Gastroesophageal sphincter (tissue), 4 donors: ENCODE measurements around the gene CD4. TPM values are rescaled to one million over a fixed set of nuclear protein-coding genes. Genes with fewer than 3 reads are reported as not detected.
A peak's percentile ranks its signal among the peaks of the same experiment; 100 is the strongest.

Source experiments
- ATAC-seq: fragments of 150-250 bp; one replicate; pipeline ENCODE4 v1.9.1; 2016; ENCODE audit warnings: mild to moderate bottlenecking, moderate library complexity
- H3K27ac ChIP-seq, 4 donors: fragments of 200-600 bp; sonication (generic) in 3 of 4; 1 replicate in 3 of 4; 2 replicates in 1 of 4; pipeline ENCODE4 v1.5.1; 2016 to 2019
- H3K27me3 ChIP-seq: fragments of 200-600 bp; sonication (generic); one replicate; pipeline ENCODE4 v1.5.1; 2019
- H3K36me3 ChIP-seq, 2 donors: fragments of 200-600 bp; sonication (generic); one replicate each; pipeline ENCODE4 v1.5.1; 2019; ENCODE audit warnings: control low read depth in 1 of 2
- H3K4me1 ChIP-seq, 3 donors: fragments of 200-600 bp; sonication (generic); 1 replicate in 2 of 3; 2 replicates in 1 of 3; pipeline ENCODE4 v1.5.1; 2016 to 2019; ENCODE audit warnings: control low read depth in 2 of 3
- H3K4me3 ChIP-seq, 2 donors: fragments of 200-600 bp; sonication (generic); one replicate each; pipeline ENCODE4 v1.5.1; 2019; ENCODE audit warnings: mild to moderate bottlenecking in 1 of 2, moderate library complexity in 1 of 2
- H3K9me3 ChIP-seq, 3 donors: fragments of 200-600 bp; sonication (generic); one replicate each; pipeline ENCODE4 v1.5.1; 2017 to 2019; ENCODE audit warnings: control low read depth in 2 of 3
- EP300 ChIP-seq: sonication (generic); formaldehyde crosslinking; IDR thresholded peaks from one replicate; pipeline ENCODE4 v1.6.1; 2017; ENCODE audit warnings: antibody characterized with exemption, mild to moderate bottlenecking
- POLR2A ChIP-seq, 2 donors: fragments of 450-650 bp; IDR thresholded peaks; one replicate each; pipeline ENCODE4 v1.6.1; 2017; ENCODE audit warnings: antibody characterized with exemption in 2 of 2, mild to moderate bottlenecking in 2 of 2, moderate library complexity in 1 of 2
- POLR2AphosphoS5 ChIP-seq: sonication (generic); formaldehyde crosslinking; IDR thresholded peaks from one replicate; pipeline ENCODE4 v1.6.1; 2017; ENCODE audit warnings: antibody characterized with exemption
- WGBS, 2 donors: methylation state at CpG; one replicate each; pipeline ENCODE4 v1.1.5; 2018; ENCODE audit warnings: low coverage in 1 of 2; 5-methylcytosine and 5-hydroxymethylcytosine counted together
- total RNA-seq, 4 donors: library from RNA; depleted of rRNA; stranded (reverse); fragments of >200 nt; gene quantifications; one replicate each; pipeline ENCODE4 v1.1.0, GENCODE V29; 2016
- TF ChIP-seq, protein P1 (sequence below), 4 experiments: fragments of 200-600 bp in 2 of 4; fragments of 450-650 bp in 2 of 4; sonication (generic) in 1 of 4; IDR thresholded peaks; one replicate each; pipeline ENCODE4 v1.5.1; 2017 to 2019; ENCODE audit warnings: antibody characterized with exemption in 4 of 4, mild to moderate bottlenecking in 2 of 4, moderate library complexity in 2 of 4

Gene CD4
- total RNA-seq, 4 donors from 2014 or later: 2.6 to 15.2 (median 9.1) TPM

DNA sequence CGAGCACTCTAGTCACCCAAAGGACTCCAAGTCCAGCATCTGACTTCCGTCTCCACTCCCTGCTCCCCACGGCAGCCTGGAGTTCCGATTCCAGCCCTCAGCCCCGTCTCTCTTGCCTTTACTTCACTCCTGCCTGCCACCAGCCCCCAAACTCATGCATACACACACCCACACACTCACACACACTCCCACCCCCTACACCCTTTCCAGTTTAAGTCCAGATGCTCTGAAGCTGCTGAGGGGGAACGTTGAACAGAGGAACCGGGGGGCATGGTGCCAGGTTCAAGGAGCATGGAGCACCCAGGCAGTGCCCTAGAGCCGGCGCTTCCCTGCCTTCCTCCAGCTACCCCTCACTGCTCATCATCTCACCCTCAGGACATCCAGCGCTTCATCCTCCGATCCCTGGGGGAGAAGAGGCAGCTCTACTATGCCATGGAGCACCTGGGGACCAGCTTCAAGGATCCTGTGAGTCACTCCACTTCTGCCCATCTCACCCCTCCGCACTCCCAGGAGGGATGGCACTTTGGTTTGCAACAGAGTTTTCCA lies 42.2 kb downstream of the CD4 start:
- H3K27me3 ChIP-seq: no peaks in the 10 kb centered on the region
- no peaks in the 10 kb centered on the region for H3K9me3 ChIP-seq
- no peak overlapping the region for H3K27ac ChIP-seq
- H3K4me3 ChIP-seq: no peak overlapping the region
- H3K4me1 ChIP-seq: peaks cover 0 to 36% (median 22%) of the 10 kb centered on the region in 3 donors
- WGBS, 2 donors: 74 to 76% methylated on average over 5 of the region's 12 CpGs
- no peak for ATAC-seq
- TF ChIP-seq POLR2A (IDR thresholded peaks at IDR 0.05): no peak
- no peak for TF ChIP-seq POLR2AphosphoS5
- TF ChIP-seq, protein P1, sequence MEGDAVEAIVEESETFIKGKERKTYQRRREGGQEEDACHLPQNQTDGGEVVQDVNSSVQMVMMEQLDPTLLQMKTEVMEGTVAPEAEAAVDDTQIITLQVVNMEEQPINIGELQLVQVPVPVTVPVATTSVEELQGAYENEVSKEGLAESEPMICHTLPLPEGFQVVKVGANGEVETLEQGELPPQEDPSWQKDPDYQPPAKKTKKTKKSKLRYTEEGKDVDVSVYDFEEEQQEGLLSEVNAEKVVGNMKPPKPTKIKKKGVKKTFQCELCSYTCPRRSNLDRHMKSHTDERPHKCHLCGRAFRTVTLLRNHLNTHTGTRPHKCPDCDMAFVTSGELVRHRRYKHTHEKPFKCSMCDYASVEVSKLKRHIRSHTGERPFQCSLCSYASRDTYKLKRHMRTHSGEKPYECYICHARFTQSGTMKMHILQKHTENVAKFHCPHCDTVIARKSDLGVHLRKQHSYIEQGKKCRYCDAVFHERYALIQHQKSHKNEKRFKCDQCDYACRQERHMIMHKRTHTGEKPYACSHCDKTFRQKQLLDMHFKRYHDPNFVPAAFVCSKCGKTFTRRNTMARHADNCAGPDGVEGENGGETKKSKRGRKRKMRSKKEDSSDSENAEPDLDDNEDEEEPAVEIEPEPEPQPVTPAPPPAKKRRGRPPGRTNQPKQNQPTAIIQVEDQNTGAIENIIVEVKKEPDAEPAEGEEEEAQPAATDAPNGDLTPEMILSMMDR (IDR thresholded peaks at IDR 0.05): no peak
- no peak for TF ChIP-seq EP300
- H3K36me3 ChIP-seq: peaks cover 0 to 58% of the 10 kb centered on the region in 2 donors

- TF ChIP-seq, protein P1 (IDR thresholded peaks at IDR 0.05): no peak
- no peak for ATAC-seq
- 86 to 88% methylated on average over 2 to 4 of the region's 4 CpGs for WGBS, 2 donors
Observed at GRCh38 chr12:6832125-6832524, 42.8 kb downstream of the CD4 start.

DNA sequence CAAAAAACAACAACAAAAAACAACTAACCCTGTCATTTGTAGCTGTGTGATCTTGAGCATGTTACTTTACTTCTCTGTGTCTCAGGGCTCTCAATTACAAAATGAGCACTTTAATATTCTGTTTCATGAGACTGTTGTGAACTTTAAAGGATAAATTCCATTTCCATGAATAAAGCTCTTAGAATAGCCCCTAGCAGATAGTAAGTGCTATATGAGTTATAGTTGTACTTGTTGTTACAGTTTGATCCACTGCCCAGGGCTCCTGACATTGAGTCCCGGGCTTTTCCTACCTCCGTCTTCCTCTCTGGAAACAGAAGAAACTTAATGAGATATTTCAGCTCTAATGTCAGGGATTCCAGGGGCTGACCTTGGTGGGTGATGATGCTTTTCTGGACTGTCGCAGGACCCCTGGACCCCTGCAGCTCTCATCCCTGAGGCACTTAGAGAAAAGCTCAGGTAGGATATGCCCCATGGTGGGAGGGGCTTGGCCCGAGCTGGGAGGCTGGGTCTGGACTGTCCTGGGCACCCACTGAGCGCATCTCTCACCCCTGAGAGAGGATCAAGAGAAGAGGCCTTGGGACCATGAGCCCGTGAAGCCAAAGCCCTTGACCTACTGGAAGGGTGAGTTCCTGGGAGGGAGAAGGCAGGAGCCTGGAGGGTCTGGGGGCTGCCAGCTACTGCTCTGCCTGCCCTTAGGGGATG lies 44.0 kb downstream of the CD4 start:
- H3K4me1 ChIP-seq: peaks cover 0 to 19% (median 9%) of the 10 kb centered on the region in 3 donors
- no peaks in the 10 kb centered on the region for H3K27me3 ChIP-seq
- H3K27ac ChIP-seq: peak overlapping the region in 1 of 4 donors; percentile 5
- peaks cover 0 to 76% of the 10 kb centered on the region in 2 donors for H3K36me3 ChIP-seq
- TF ChIP-seq POLR2AphosphoS5 (no peak), EP300 (no peak), POLR2A (IDR thresholded peaks at IDR 0.05) (no peak)
- TF ChIP-seq, protein P1 (IDR thresholded peaks at IDR 0.05): no peak
- WGBS, 2 donors: 73 to 88% methylated on average over 2 to 3 of the region's 6 CpGs
- H3K4me3 ChIP-seq: no peak overlapping the region
- no peaks in the 10 kb centered on the region for H3K9me3 ChIP-seq
- no peak for ATAC-seq

More at GRCh38 chr12:6832125-6832524, 42.8 kb downstream of the CD4 start:
- H3K4me1 ChIP-seq: peaks cover 0 to 30% (median 18%) of the 10 kb centered on the region in 3 donors
- no peak overlapping the region for H3K27ac ChIP-seq
- no peaks in the 10 kb centered on the region for H3K27me3 ChIP-seq
- no peaks in the 10 kb centered on the region for H3K9me3 ChIP-seq
- H3K4me3 ChIP-seq: no peak overlapping the region
- peaks cover 0 to 64% of the 10 kb centered on the region in 2 donors for H3K36me3 ChIP-seq

GRCh38 chr12:6834254-6834653 lies 44.9 kb downstream of the CD4 start:
- ATAC-seq: no peak
- Histone ChIP-seq H3K27me3 (no peaks in the 10 kb centered on the region), H3K4me3 (no peak overlapping the region), H3K9me3 (no peaks in the 10 kb centered on the region), H3K4me1 (peaks cover 0 to 14% (median 9%) of the 10 kb centered on the region in 3 donors), H3K27ac (no peak overlapping the region), H3K36me3 (peaks cover 0 to 85% of the 10 kb centered on the region in 2 donors)
- TF ChIP-seq EP300: no peak
- no peak for TF ChIP-seq POLR2A (IDR thresholded peaks at IDR 0.05)
- TF ChIP-seq, protein P1 (IDR thresholded peaks at IDR 0.05): no peak
- TF ChIP-seq POLR2AphosphoS5: no peak
- 20 to 86% methylated on average over 1 of the region's 1 CpG for WGBS, 2 donors

- H3K36me3 ChIP-seq: peaks cover 0 to 91% of the 10 kb centered on the region in 2 donors
Observed at GRCh38 chr12:6834873-6835272, 45.5 kb downstream of the CD4 start.

More at GRCh38 chr12:6834873-6835272, 45.5 kb downstream of the CD4 start:
- 70 to 79% methylated on average over 3 to 4 of the region's 5 CpGs for WGBS, 2 donors
- no peak overlapping the region for H3K4me3 ChIP-seq
- no peaks in the 10 kb centered on the region for H3K27me3 ChIP-seq
- no peak for ATAC-seq
- peaks cover 0 to 8% (median 3%) of the 10 kb centered on the region in 3 donors for H3K4me1 ChIP-seq
- TF ChIP-seq EP300 (no peak), POLR2A (IDR thresholded peaks at IDR 0.05) (no peak), POLR2AphosphoS5 (no peak)
- TF ChIP-seq, protein P1 (IDR thresholded peaks at IDR 0.05): no peak
- H3K9me3 ChIP-seq: no peaks in the 10 kb centered on the region
- H3K27ac ChIP-seq: no peak overlapping the region
